K562 (cell line): ENCODE measurements around the gene ADAMTSL2. TPM values are rescaled to one million over a fixed set of nuclear protein-coding genes. Genes with fewer than 3 reads are reported as not detected.

ENCODE experiments used
- ATAC-seq: fragments of 200-7000 bp; cut with Tn5 transposase; 3 replicates; pipeline ENCODE4 v1.9.1; 2020; ENCODE audit warnings: moderate library complexity
- BruUV-seq: library from RNA; stranded (reverse); fragments of 400-500 nt; replicated peaks from 2 replicates; lab custom pipeline; 2021; lab: Mats Ljungman, UMichigan
- CTCF ChIA-PET: fragments of 300-600 bp; formaldehyde crosslinking; extraction: SDS; loops from one replicate; lab custom pipeline; 2021; ENCODE audit warnings: low intra/inter-chr PET ratio; lab: Yijun Ruan, JAX
- POLR2A ChIA-PET: fragments of 300-600, 350-650 bp; sonication (Branson Sonifier 250); formaldehyde crosslinking; extraction: SDS; loops from one replicate; lab custom pipeline; 2021; ENCODE audit warnings: antibody characterized with exemption, inconsistent platforms; lab: Yijun Ruan, JAX
- DNase-seq, 4 experiments: peaks; one replicate each; pipeline versions ENCODE4 v3.0.0 to v3.0.0-alpha.2; 2011 to 2018; ENCODE audit warnings: low spot score in 3 of 4, mixed read lengths in 3 of 4; ENCODE audit errors: extremely low read depth in 1 of 4
- FAIRE-seq: peaks from 2 replicates; lab custom pipeline; 2011; peaks lifted over from hg19 to GRCh38; lab: Jason Lieb, UNC
- H2AFZ ChIP-seq: 2 replicates; pipeline ENCODE4 v1.6.0; 2011; ENCODE audit warnings: low read depth, low read length, control low read depth, inconsistent platforms
- H3K27ac ChIP-seq: fragments of 200-600 bp; 3 replicates; pipeline ENCODE4 v1.8.0; 2011; ENCODE audit warnings: low read depth, mild to moderate bottlenecking, control low read depth, inconsistent platforms, low read length, moderate library complexity, mixed read lengths; ENCODE audit errors: extremely low read depth
- H3K27me3 ChIP-seq, 2 experiments: fragments of 300-600 bp in 1 of 2; 2 replicates in 1 of 2; 3 replicates in 1 of 2; pipeline versions ENCODE4 v1.6.0 to v1.8.0; 2011; ENCODE audit warnings: inconsistent platforms in 2 of 2, low read length in 2 of 2, mild to moderate bottlenecking in 1 of 2, mixed read lengths in 1 of 2, moderate library complexity in 1 of 2; ENCODE audit not compliant: control insufficient read depth in 2 of 2, insufficient read depth in 2 of 2
- H3K36me3 ChIP-seq: fragments of 300-600 bp; 3 replicates; pipeline ENCODE4 v1.8.0; 2011; ENCODE audit warnings: mild to moderate bottlenecking, low read length, inconsistent platforms; ENCODE audit not compliant: control insufficient read depth, insufficient read depth
- H3K4me1 ChIP-seq, 2 experiments: fragments of 200-600 bp in 1 of 2; replicated peaks in 1 of 2; 2 replicates in 1 of 2; 3 replicates in 1 of 2; pipeline versions ENCODE4 v1.5.1 to v1.8.0; 2011; ENCODE audit warnings: inconsistent platforms in 2 of 2, low read length in 2 of 2, mild to moderate bottlenecking in 1 of 2, mixed read lengths in 1 of 2, moderate library complexity in 1 of 2; ENCODE audit not compliant: control insufficient read depth in 2 of 2, insufficient read depth in 2 of 2
- H3K4me2 ChIP-seq: 2 replicates; pipeline ENCODE4 v1.6.1; 2011; ENCODE audit warnings: low read length, control low read depth, inconsistent platforms, mixed read lengths; ENCODE audit not compliant: insufficient read depth
- H3K4me3 ChIP-seq: fragments of 200-600 bp; sonication (generic), shearing (Covaris generic); 2 replicates; pipeline ENCODE4 v1.5.1; 2016; ENCODE audit warnings: control low read depth, inconsistent platforms
- H3K79me2 ChIP-seq: fragments of 200-600 bp; 3 replicates; pipeline ENCODE4 v1.8.0; 2011; ENCODE audit warnings: low read length, inconsistent platforms; ENCODE audit not compliant: control insufficient read depth, insufficient read depth
- H3K9ac ChIP-seq, 2 experiments: 2 replicates each; pipeline versions ENCODE4 v1.6.0 to v1.6.1; 2011; ENCODE audit warnings: low read depth in 2 of 2, low read length in 2 of 2, control low read depth in 1 of 2, inconsistent platforms in 1 of 2, mild to moderate bottlenecking in 1 of 2, mixed read lengths in 1 of 2; ENCODE audit not compliant: insufficient read depth in 1 of 2
- H3K9me1 ChIP-seq: one replicate; pipeline ENCODE4 v1.6.0; 2011; ENCODE audit warnings: inconsistent platforms, mild to moderate bottlenecking, low read length, moderate library complexity; ENCODE audit not compliant: control insufficient read depth, insufficient read depth
- H3K9me3 ChIP-seq: replicated peaks from 2 replicates; pipeline ENCODE4 v1.5.1; 2011; ENCODE audit warnings: low read depth, low read length, inconsistent platforms; ENCODE audit not compliant: control insufficient read depth, insufficient read depth
- H4K20me1 ChIP-seq: replicated peaks from 2 replicates; pipeline ENCODE4 v1.6.1; 2011; ENCODE audit warnings: low read length, inconsistent platforms, mixed read lengths; ENCODE audit not compliant: control insufficient read depth, insufficient read depth
- FIP1L1 ChIP-seq: fragments of 200-400 bp; formaldehyde crosslinking; IDR thresholded peaks from 2 replicates; pipeline ENCODE4 v1.6.1; 2018; ENCODE audit warnings: mild to moderate bottlenecking, low read depth, low read length; ENCODE audit not compliant: poor library complexity, severe bottlenecking
- SMARCA5 ChIP-seq: fragments of 450-650 bp; IDR thresholded peaks from 2 replicates; pipeline ENCODE4 v1.6.1; 2016
- TAF7 ChIP-seq: fragments of 450-650 bp; IDR thresholded peaks from 2 replicates; pipeline ENCODE4 v1.6.1; 2016; ENCODE audit warnings: missing genetic modification characterization, missing compliant biosample characterization
- ZFP36 ChIP-seq: fragments of 150-350 bp; IDR thresholded peaks from 2 replicates; pipeline ENCODE4 v1.6.1; 2018; ENCODE audit warnings: low read length, low read depth; ENCODE audit not compliant: partially characterized antibody
- ZNF124 ChIP-seq: sonication (generic); formaldehyde crosslinking; IDR thresholded peaks from 2 replicates; pipeline ENCODE4 v1.8.1; 2022; ENCODE audit warnings: missing genetic modification reagents
- WGBS: fragments of 100-300 bp; shearing (Covaris generic); methylation state at CpG from one replicate; pipeline ENCODE4 v1.1.6; 2016; ENCODE audit warnings: low coverage, mixed read lengths; ENCODE audit not compliant: insufficient coverage; ENCODE audit errors: missing lambda C conversion rate; 5-methylcytosine and 5-hydroxymethylcytosine counted together
- in situ Hi-C: fragments of 300-500 bp; cut with MboI; formaldehyde crosslinking; loops from 4 replicates; pipeline ENCODE4 v1.15.0; 2018; ENCODE audit warnings: inconsistent platforms, mixed read lengths
- intact Hi-C: fragments of 100-400 bp; cut with micrococcal nuclease; formaldehyde crosslinking; loops from 2 replicates; pipeline ENCODE4 v1.14.2; 2022
- polyA plus RNA-seq, 8 experiments: library from polyadenylated mRNA; depleted of rRNA in 4 of 8; stranded (reverse) in 5 of 8; unstranded in 3 of 8; fragments of >200 nt; fragmentation: Nextera tagmentation in 2 of 8; fragmentation: Illumina TruSeq in 1 of 8; extraction: Ambion mirVana in 2 of 8; extraction: Trizol in 1 of 8; gene quantifications; 2 replicates each; pipeline versions ENCODE4 v1.2.1 to v1.2.3, GENCODE V29; 2011 to 2014; ENCODE audit warnings: inconsistent platforms in 1 of 8, missing spikeins in 1 of 8
- total RNA-seq, 7 experiments: library from RNA; depleted of rRNA in 6 of 7; stranded (reverse); fragments of >200 nt in 6 of 7; fragmentation: Illumina TruSeq in 2 of 7; extraction: Trizol in 2 of 7; gene quantifications; 2 replicates each; pipeline versions ENCODE4 v1.2.1 to v1.2.3, GENCODE V29; 2011 to 2021; ENCODE audit warnings: low replicate concordance in 1 of 7
- TF ChIP-seq, protein P1 (sequence below): fragments of 450-650 bp; IDR thresholded peaks from one replicate; pipeline ENCODE4 v1.6.1; 2018; ENCODE audit warnings: mild to moderate bottlenecking, moderate library complexity; ENCODE audit not compliant: partially characterized antibody
- TF ChIP-seq, protein P2 (sequence below): fragments of 450-650 bp; IDR thresholded peaks from 2 replicates; pipeline ENCODE4 v1.6.1; 2016; ENCODE audit warnings: mild to moderate bottlenecking, moderate library complexity

Gene ADAMTSL2
- total and polyA plus RNA-seq, 9 of the 15 experiments (the other 6 are each of a cell fraction or from before 2014, with no cell fraction given) = 0.04 TPM; not detected in 8

DNA sequence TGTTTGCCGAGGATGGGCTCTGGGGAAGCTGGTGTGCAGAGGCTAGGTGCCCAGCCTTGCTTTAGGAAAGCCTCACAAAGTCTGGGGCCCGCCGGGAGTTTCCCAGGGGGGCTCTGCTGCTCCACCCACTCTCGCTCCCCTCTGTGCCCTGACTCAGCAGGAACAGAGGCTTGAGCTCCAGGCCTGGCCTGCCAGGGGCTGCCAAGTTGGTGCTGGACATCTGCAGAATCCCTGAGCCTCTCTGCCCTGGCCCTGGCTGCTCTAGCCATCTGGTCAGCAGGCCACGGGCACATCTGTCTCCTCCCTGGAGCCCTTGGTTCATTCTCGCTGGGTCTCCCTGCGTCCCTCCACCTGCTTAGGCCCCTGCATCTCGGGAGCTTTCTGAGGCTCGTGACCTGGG lies 647 bp upstream of the ADAMTSL2 start (continued):
- no peak for TF ChIP-seq FIP1L1
- no peak for TF ChIP-seq ZNF124 (CRISPR knock-in tag)
- TF ChIP-seq TAF7 (tag) = no peak
- TF ChIP-seq, protein P1, sequence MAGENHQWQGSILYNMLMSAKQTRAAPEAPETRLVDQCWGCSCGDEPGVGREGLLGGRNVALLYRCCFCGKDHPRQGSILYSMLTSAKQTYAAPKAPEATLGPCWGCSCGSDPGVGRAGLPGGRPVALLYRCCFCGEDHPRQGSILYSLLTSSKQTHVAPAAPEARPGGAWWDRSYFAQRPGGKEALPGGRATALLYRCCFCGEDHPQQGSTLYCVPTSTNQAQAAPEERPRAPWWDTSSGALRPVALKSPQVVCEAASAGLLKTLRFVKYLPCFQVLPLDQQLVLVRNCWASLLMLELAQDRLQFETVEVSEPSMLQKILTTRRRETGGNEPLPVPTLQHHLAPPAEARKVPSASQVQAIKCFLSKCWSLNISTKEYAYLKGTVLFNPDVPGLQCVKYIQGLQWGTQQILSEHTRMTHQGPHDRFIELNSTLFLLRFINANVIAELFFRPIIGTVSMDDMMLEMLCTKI = no peak
- no peak for TF ChIP-seq SMARCA5

DNA sequence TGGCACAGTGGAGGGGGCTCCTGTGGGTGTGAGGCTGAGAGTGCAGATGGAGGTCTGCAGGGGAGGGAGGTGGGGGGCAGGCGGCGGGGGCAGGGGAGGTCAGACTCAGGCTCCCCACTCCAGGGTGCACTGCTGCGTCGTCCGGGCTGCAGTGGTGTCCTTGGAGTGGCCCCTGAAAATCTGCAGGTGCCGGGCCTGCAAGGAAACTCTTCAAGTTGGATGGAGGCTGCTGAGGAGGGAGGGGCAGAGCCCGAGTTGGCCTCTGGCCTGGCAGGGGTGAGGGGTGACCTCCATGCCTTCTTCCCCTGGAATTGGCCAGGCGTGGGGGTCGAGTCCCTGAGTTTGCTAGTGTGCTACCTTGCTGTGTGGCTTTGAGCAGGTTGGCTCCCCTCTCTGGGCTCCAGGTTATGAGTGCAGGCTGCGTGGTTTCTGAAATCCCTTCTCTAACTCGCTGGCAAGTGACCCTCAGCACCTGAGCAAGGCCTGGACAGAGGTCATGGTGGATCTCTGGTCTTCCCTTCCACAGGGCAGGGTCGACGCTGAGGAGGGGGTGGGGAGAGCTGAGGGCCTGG lies 888 bp downstream of the ADAMTSL2 start:
- peaks cover 41 to 93% of the 10 kb centered on the region in 2 experiments; a peak in 4 of 5 replicates for H3K27me3 ChIP-seq
- in situ Hi-C loops = loop anchor here (5.0 kb wide), 1 partner anchor 197 kb away; no protein-coding TSS in a partner anchor
- no peak overlapping the region for H3K9ac ChIP-seq
- FAIRE-seq (no peak), DNase-seq (no peak), ATAC-seq (no peak)
- ChIA-PET CTCF (no interaction called here), POLR2A (interaction anchor here (0.5 kb wide), 1 partner anchor 175 kb away, joined by 3 read pairs; no protein-coding TSS in a partner anchor)
- peak; percentile 50 for TF ChIP-seq ZFP36
- TF ChIP-seq, protein P2, sequence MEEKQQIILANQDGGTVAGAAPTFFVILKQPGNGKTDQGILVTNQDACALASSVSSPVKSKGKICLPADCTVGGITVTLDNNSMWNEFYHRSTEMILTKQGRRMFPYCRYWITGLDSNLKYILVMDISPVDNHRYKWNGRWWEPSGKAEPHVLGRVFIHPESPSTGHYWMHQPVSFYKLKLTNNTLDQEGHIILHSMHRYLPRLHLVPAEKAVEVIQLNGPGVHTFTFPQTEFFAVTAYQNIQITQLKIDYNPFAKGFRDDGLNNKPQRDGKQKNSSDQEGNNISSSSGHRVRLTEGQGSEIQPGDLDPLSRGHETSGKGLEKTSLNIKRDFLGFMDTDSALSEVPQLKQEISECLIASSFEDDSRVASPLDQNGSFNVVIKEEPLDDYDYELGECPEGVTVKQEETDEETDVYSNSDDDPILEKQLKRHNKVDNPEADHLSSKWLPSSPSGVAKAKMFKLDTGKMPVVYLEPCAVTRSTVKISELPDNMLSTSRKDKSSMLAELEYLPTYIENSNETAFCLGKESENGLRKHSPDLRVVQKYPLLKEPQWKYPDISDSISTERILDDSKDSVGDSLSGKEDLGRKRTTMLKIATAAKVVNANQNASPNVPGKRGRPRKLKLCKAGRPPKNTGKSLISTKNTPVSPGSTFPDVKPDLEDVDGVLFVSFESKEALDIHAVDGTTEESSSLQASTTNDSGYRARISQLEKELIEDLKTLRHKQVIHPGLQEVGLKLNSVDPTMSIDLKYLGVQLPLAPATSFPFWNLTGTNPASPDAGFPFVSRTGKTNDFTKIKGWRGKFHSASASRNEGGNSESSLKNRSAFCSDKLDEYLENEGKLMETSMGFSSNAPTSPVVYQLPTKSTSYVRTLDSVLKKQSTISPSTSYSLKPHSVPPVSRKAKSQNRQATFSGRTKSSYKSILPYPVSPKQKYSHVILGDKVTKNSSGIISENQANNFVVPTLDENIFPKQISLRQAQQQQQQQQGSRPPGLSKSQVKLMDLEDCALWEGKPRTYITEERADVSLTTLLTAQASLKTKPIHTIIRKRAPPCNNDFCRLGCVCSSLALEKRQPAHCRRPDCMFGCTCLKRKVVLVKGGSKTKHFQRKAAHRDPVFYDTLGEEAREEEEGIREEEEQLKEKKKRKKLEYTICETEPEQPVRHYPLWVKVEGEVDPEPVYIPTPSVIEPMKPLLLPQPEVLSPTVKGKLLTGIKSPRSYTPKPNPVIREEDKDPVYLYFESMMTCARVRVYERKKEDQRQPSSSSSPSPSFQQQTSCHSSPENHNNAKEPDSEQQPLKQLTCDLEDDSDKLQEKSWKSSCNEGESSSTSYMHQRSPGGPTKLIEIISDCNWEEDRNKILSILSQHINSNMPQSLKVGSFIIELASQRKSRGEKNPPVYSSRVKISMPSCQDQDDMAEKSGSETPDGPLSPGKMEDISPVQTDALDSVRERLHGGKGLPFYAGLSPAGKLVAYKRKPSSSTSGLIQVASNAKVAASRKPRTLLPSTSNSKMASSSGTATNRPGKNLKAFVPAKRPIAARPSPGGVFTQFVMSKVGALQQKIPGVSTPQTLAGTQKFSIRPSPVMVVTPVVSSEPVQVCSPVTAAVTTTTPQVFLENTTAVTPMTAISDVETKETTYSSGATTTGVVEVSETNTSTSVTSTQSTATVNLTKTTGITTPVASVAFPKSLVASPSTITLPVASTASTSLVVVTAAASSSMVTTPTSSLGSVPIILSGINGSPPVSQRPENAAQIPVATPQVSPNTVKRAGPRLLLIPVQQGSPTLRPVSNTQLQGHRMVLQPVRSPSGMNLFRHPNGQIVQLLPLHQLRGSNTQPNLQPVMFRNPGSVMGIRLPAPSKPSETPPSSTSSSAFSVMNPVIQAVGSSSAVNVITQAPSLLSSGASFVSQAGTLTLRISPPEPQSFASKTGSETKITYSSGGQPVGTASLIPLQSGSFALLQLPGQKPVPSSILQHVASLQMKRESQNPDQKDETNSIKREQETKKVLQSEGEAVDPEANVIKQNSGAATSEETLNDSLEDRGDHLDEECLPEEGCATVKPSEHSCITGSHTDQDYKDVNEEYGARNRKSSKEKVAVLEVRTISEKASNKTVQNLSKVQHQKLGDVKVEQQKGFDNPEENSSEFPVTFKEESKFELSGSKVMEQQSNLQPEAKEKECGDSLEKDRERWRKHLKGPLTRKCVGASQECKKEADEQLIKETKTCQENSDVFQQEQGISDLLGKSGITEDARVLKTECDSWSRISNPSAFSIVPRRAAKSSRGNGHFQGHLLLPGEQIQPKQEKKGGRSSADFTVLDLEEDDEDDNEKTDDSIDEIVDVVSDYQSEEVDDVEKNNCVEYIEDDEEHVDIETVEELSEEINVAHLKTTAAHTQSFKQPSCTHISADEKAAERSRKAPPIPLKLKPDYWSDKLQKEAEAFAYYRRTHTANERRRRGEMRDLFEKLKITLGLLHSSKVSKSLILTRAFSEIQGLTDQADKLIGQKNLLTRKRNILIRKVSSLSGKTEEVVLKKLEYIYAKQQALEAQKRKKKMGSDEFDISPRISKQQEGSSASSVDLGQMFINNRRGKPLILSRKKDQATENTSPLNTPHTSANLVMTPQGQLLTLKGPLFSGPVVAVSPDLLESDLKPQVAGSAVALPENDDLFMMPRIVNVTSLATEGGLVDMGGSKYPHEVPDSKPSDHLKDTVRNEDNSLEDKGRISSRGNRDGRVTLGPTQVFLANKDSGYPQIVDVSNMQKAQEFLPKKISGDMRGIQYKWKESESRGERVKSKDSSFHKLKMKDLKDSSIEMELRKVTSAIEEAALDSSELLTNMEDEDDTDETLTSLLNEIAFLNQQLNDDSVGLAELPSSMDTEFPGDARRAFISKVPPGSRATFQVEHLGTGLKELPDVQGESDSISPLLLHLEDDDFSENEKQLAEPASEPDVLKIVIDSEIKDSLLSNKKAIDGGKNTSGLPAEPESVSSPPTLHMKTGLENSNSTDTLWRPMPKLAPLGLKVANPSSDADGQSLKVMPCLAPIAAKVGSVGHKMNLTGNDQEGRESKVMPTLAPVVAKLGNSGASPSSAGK = no peak
- no peak overlapping the region for H3K4me2 ChIP-seq
- peaks cover 29% of the 10 kb centered on the region for H4K20me1 ChIP-seq
- H3K4me3 ChIP-seq = no peak overlapping the region
- H3K9me1 ChIP-seq = no peaks in the 10 kb centered on the region
- WGBS = 2% methylated on average over 9 of the region's 13 CpGs
- no peaks in the 10 kb centered on the region for H3K9me3 ChIP-seq
- no peaks in the 10 kb centered on the region for H3K79me2 ChIP-seq
- peaks cover 0 to 41% of the 10 kb centered on the region in 2 experiments; a peak in 3 of 5 replicates for H3K4me1 ChIP-seq
- no peak overlapping the region for H2AFZ ChIP-seq
- no peak overlapping the region for H3K27ac ChIP-seq
- H3K36me3 ChIP-seq = no peaks in the 10 kb centered on the region
- no TSS peak for BruUV-seq
- intact Hi-C loops = no loop called here
